ENCODE measurements around the gene PREX1.

PREX1 gene

GRCh38 chr20:48629069-48629959 is 198.5 kb downstream of the PREX1 start:
- peaks cover 66% of the 10 kb centered on the region for H3K36me3 ChIP-seq (ENCODE audit: control insufficient read depth, insufficient read depth, low read length)
- no peaks in the 10 kb centered on the region for H3K27me3 ChIP-seq (replicated peaks; ENCODE audit: control insufficient read depth, insufficient read depth, low read length)
- H3K4me3 ChIP-seq (replicated peaks; ENCODE audit: low read depth, low read length) = no peak overlapping the region
- no peak for DNase-seq (ENCODE audit: extremely low read depth, insufficient read length)
- TF ChIP-seq CTCF (IDR thresholded peaks at IDR 0.05; ENCODE audit: insufficient read depth, low read length, poor library complexity, severe bottlenecking) = no peak

GRCh38 chr20:48627737-48628128 is 200.1 kb downstream of the PREX1 start:
- Histone ChIP-seq H3K36me3 (ENCODE audit: control insufficient read depth, insufficient read depth, low read length) (peaks cover 71% of the 10 kb centered on the region), H3K4me3 (replicated peaks; ENCODE audit: low read depth, low read length) (no peak overlapping the region), H3K27me3 (replicated peaks; ENCODE audit: control insufficient read depth, insufficient read depth, low read length) (no peaks in the 10 kb centered on the region)
- DNase-seq (ENCODE audit: extremely low read depth, insufficient read length) = no peak
- no peak for TF ChIP-seq CTCF (IDR thresholded peaks at IDR 0.05; ENCODE audit: insufficient read depth, low read length, poor library complexity, severe bottlenecking)

GRCh38 chr20:48626938-48627736 is 200.7 kb downstream of the PREX1 start:
- H3K27me3 ChIP-seq (replicated peaks; ENCODE audit: control insufficient read depth, insufficient read depth, low read length) = no peaks in the 10 kb centered on the region
- no peak for DNase-seq (ENCODE audit: extremely low read depth, insufficient read length)
- H3K36me3 ChIP-seq (ENCODE audit: control insufficient read depth, insufficient read depth, low read length) = peaks cover 65% of the 10 kb centered on the region
- no peak overlapping the region for H3K4me3 ChIP-seq (replicated peaks; ENCODE audit: low read depth, low read length)
- TF ChIP-seq CTCF (IDR thresholded peaks at IDR 0.05; ENCODE audit: insufficient read depth, low read length, poor library complexity, severe bottlenecking) = no peak

GRCh38 chr20:48626226-48626937 is 201.4 kb downstream of the PREX1 start:
- Histone ChIP-seq H3K4me3 (replicated peaks; ENCODE audit: low read depth, low read length) (no peak overlapping the region), H3K36me3 (ENCODE audit: control insufficient read depth, insufficient read depth, low read length) (peaks cover 58% of the 10 kb centered on the region), H3K27me3 (replicated peaks; ENCODE audit: control insufficient read depth, insufficient read depth, low read length) (no peaks in the 10 kb centered on the region)
- no peak for TF ChIP-seq CTCF (IDR thresholded peaks at IDR 0.05; ENCODE audit: insufficient read depth, low read length, poor library complexity, severe bottlenecking)
- DNase-seq (ENCODE audit: extremely low read depth, insufficient read length) = no peak

- Histone ChIP-seq H3K27me3 (replicated peaks; ENCODE audit: control insufficient read depth, insufficient read depth, low read length) (no peaks in the 10 kb centered on the region), H3K36me3 (ENCODE audit: control insufficient read depth, insufficient read depth, low read length) (peaks cover 47% of the 10 kb centered on the region), H3K4me3 (replicated peaks; ENCODE audit: low read depth, low read length) (no peak overlapping the region)
- TF ChIP-seq CTCF (IDR thresholded peaks at IDR 0.05; ENCODE audit: insufficient read depth, low read length, poor library complexity, severe bottlenecking) = no peak
- DNase-seq (ENCODE audit: extremely low read depth, insufficient read length) = no peak
These were observed 202.5 kb downstream of the PREX1 start for GRCh38 chr20:48625136-48625900.
